RPMI8226 (cell line): ENCODE data around the gene MSX1.

ENCODE experiments used
- DNase-seq: peaks from one replicate; pipeline ENCODE4 v3.0.0-alpha.2; 2015

MSX1 gene

GRCh38 chr4:4841156-4841555, 18.3 kb upstream of the MSX1 start:
- DNase-seq = no peak

- no peak for DNase-seq
Measured at GRCh38 chr4:4842476-4843441, 16.7 kb upstream of the MSX1 start.

GRCh38 chr4:4843635-4844291, 15.7 kb upstream of the MSX1 start:
- DNase-seq = no peak

GRCh38 chr4:4845027-4845426, 14.4 kb upstream of the MSX1 start:
- DNase-seq = no peak

GRCh38 chr4:4847011-4847410, 12.5 kb upstream of the MSX1 start:
- DNase-seq = no peak

GRCh38 chr4:4848540-4848939, 10.9 kb upstream of the MSX1 start:
- no peak for DNase-seq

- no peak for DNase-seq
Measured at GRCh38 chr4:4849106-4849505, 10.4 kb upstream of the MSX1 start.

- no peak for DNase-seq
Measured at GRCh38 chr4:4849524-4850193, 9.8 kb upstream of the MSX1 start.

- DNase-seq = no peak
Measured at GRCh38 chr4:4851081-4851480, 8.4 kb upstream of the MSX1 start.

- DNase-seq = no peak
Measured at GRCh38 chr4:4851906-4852305, 7.6 kb upstream of the MSX1 start.

GRCh38 chr4:4852591-4853362, 6.7 kb upstream of the MSX1 start:
- DNase-seq = no peak

- no peak for DNase-seq
Measured at GRCh38 chr4:4853371-4853823, 6.1 kb upstream of the MSX1 start.

GRCh38 chr4:4853921-4854648, 5.4 kb upstream of the MSX1 start:
- DNase-seq = no peak

GRCh38 chr4:4854649-4855295, 4.7 kb upstream of the MSX1 start:
- DNase-seq = no peak

GRCh38 chr4:4855301-4856070, 4.0 kb upstream of the MSX1 start:
- no peak for DNase-seq

GRCh38 chr4:4856071-4857000, 3.1 kb upstream of the MSX1 start:
- no peak for DNase-seq

GRCh38 chr4:4857001-4857808, 2.3 kb upstream of the MSX1 start:
- DNase-seq = no peak

GRCh38 chr4:4857809-4858508, 1.5 kb upstream of the MSX1 start:
- no peak for DNase-seq
